ENCODE data around the gene HDAC3. TPM values are rescaled to one million over a fixed set of nuclear protein-coding genes. Genes with fewer than 3 reads are reported as not detected.
A peak's percentile ranks its signal among the peaks of the same experiment; 100 is the strongest.

HDAC3 gene
- total RNA-seq, 5 donors from 2014 or later (not counting 1 experiment from before 2014, with no cell fraction given), result 68.5 to 78.5 (median 73.8) TPM

DNA sequence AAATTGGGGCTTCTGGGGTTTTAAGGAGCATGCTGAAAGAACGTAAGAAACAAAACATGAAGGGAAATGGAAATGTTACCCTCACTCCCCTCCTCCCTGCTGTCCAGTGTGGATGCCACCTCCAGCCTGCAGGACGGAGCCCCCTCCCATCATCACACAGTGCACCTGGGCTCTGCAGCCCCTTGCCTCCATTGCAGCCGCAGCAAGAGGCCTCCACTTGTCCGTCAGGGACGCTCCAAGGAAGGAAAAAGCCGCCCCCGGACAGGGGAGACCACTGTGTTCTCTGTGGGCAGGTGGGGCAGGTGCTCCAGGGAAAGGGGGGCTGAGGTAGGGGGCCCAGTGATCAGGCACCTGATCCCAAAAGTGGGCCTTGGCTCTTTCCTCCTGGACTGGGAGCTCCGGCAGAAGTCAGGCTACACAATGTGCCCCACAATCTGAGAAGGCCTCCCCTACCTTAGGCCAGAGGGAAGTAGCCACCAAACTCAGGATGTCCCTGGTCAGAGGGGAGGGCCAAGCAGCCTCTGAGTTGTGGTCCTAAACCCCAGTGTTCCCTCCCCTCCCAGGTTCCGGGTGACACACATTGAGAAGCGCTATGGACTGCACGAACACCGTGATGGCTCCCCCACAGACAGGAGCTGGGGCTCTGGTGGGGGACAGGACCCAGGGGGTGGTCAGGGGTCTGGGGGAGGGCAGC lies 2.9 kb upstream of the HDAC3 start:
- Histone ChIP-seq H3K4me3 (ENCODE audit: control insufficient read depth in 1 of 2, extremely low read depth in 1 of 2, low read length in 1 of 2) (no peak overlapping the region), H3K36me3 (ENCODE audit: control insufficient read depth in 2 of 2, extremely low read depth in 1 of 2, insufficient read depth in 1 of 2, low read length in 1 of 2) (peaks cover 6 to 31% of the 10 kb centered on the region in 2 donors), H3K27ac (ENCODE audit: low read length) (no peak overlapping the region), H3K4me1 (ENCODE audit: control insufficient read depth in 1 of 2, extremely low read depth in 1 of 2, insufficient read depth in 2 of 2, low read length in 2 of 2) (peaks cover 7 to 34% of the 10 kb centered on the region in 2 experiments), H3K27me3 (replicated peaks in 1 of 2; ENCODE audit: control insufficient read depth in 2 of 2, extremely low read depth in 1 of 2, insufficient read depth in 2 of 2, low read length in 1 of 2) (no peaks in the 10 kb centered on the region), H3K9me3 (no peaks in the 10 kb centered on the region)
- Mint-ChIP-seq H3K4me3 (no peak overlapping the region), H3K9me3 (no peaks in the 10 kb centered on the region), H3K27me3 (no peaks in the 10 kb centered on the region), H3K27ac (peak overlapping the region; percentile 46 to 93), H3K36me3 (peaks cover 9% of the 10 kb centered on the region), H3K4me1 (peaks cover 29 to 32% (median 30%) of the 10 kb centered on the region in 3 donors)
- DNase-seq (no peak), ATAC-seq (replicated peaks in 1 of 4) (no peak)
- ChIA-PET CTCF (no interaction called here), POLR2A (no interaction called here)
- WGBS (ENCODE audit: insufficient coverage), result 92% methylated on average over 3 of the region's 12 CpGs

DNA sequence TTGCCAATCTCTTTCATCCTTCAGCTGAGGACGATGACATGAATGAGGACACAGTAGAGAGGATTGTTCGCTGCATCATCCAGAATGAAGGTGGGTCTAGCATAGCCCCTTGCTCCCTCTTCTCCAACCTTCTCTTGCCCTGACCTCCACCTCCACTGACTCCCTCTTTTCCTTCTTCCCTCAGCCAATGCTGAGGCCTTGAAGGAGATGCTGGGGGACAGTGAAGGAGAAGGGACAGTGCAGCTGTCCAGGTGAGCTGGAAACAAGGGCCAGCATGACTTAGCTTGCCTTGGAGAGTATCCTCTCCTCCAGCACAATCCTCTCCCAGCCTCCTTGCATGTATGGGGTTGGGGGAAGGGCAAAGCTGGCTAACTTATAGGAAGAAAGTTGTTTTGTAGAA lies 2.1 kb upstream of the HDAC3 start:
- Histone ChIP-seq H3K9me3 (no peaks in the 10 kb centered on the region), H3K4me3 (ENCODE audit: control insufficient read depth in 1 of 2, extremely low read depth in 1 of 2, low read length in 1 of 2) (no peak overlapping the region), H3K27me3 (replicated peaks in 1 of 2; ENCODE audit: control insufficient read depth in 2 of 2, extremely low read depth in 1 of 2, insufficient read depth in 2 of 2, low read length in 1 of 2) (no peaks in the 10 kb centered on the region), H3K27ac (ENCODE audit: low read length) (peak overlapping the region; percentile 76), H3K4me1 (ENCODE audit: control insufficient read depth in 1 of 2, extremely low read depth in 1 of 2, insufficient read depth in 2 of 2, low read length in 2 of 2) (peaks cover 7 to 38% of the 10 kb centered on the region in 2 experiments), H3K36me3 (ENCODE audit: control insufficient read depth in 2 of 2, extremely low read depth in 1 of 2, insufficient read depth in 1 of 2, low read length in 1 of 2) (peaks cover 3 to 34% of the 10 kb centered on the region in 2 donors)
- Mint-ChIP-seq H3K27ac (peak overlapping the region; percentile 92 to 93), H3K9me3 (no peaks in the 10 kb centered on the region), H3K4me1 (peaks cover 36 to 38% (median 38%) of the 10 kb centered on the region in 3 donors), H3K4me3 (peak overlapping the region; percentile 84 to 92 (median 91)), H3K27me3 (no peaks in the 10 kb centered on the region), H3K36me3 (peaks cover 13% of the 10 kb centered on the region)
- no CpG with 5 or more reads among the region's 2 CpGs for WGBS (ENCODE audit: insufficient coverage)
- ATAC-seq (replicated peaks in 1 of 4) (no peak), DNase-seq (no peak)
- POLR2A ChIA-PET, result no interaction called here
- CTCF ChIA-PET, result interaction anchor here (0.5 to 1.2 kb wide), 2 partner anchors 8 to 75 kb away, joined by 3 read pairs; no protein-coding TSS in a partner anchor

DNA sequence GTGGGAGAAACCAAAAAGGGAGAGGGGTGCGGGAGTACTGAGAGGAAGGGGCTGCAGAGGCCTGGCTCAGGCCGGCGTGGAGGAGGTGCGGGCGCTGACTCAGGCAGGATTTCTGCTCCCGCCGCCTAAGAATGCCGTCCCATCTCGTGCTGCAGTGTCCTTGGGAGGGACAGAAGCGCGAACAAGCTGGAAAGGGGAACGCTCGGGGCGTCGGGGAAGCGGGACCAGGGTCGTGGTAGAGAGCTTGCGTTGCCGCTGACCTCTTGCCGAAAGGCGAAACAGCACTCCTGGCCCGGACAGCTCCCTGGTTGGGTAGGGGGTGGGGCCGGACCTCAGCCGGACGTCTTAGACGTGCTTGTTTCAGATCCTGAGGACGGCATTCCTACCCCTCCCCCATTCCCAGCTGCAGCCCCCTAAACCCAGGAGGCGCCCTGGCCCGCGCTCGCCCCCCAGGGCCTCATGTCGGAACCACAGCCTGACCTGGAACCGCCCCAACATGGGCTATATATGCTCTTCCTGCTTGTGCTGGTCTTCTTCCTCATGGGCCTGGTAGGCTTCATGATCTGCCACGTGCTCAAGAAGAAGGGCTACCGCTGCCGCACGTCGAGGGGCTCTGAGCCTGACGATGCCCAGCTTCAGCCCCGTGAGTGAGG lies 1.2 kb upstream of the HDAC3 start:
- 8% methylated on average over 31 of the region's 40 CpGs for WGBS (ENCODE audit: insufficient coverage)
- Histone ChIP-seq H3K4me3 (ENCODE audit: control insufficient read depth in 1 of 2, extremely low read depth in 1 of 2, low read length in 1 of 2) (peak overlapping the region; percentile 90 to 99), H3K27ac (ENCODE audit: low read length) (peak overlapping the region; percentile 76), H3K4me1 (ENCODE audit: control insufficient read depth in 1 of 2, extremely low read depth in 1 of 2, insufficient read depth in 2 of 2, low read length in 2 of 2) (peaks cover 7 to 38% of the 10 kb centered on the region in 2 experiments), H3K27me3 (replicated peaks in 1 of 2; ENCODE audit: control insufficient read depth in 2 of 2, extremely low read depth in 1 of 2, insufficient read depth in 2 of 2, low read length in 1 of 2) (no peaks in the 10 kb centered on the region), H3K9me3 (no peaks in the 10 kb centered on the region), H3K36me3 (ENCODE audit: control insufficient read depth in 2 of 2, extremely low read depth in 1 of 2, insufficient read depth in 1 of 2, low read length in 1 of 2) (peaks cover 3 to 29% of the 10 kb centered on the region in 2 donors)
- Mint-ChIP-seq H3K27me3 (no peaks in the 10 kb centered on the region), H3K4me1 (peaks cover 38 to 43% (median 41%) of the 10 kb centered on the region in 3 donors), H3K36me3 (peaks cover 13% of the 10 kb centered on the region), H3K4me3 (peak overlapping the region; percentile 84 to 92 (median 91)), H3K27ac (peak overlapping the region; percentile 92 to 93), H3K9me3 (no peaks in the 10 kb centered on the region)
- ChIA-PET CTCF (interaction anchor here (0.6 to 6.1 kb wide), 10 partner anchors 9 to 323 kb away, joined by 3 to 62 read pairs (median 8); partner anchors contain the start of genes ARAP3 (in 1 of the 2), DIAPH1 (in 1 of the 2) and FCHSD1 (in 1 of the 2)), POLR2A (interaction anchor here (0.9 to 1.7 kb wide), 3 partner anchors 13 to 21 kb away, joined by 3 to 4 read pairs (median 3); partner anchors contain the start of gene FCHSD1 (in 1 of the 2))
- peak; percentile 33 to 44 (median 38) for ATAC-seq (replicated peaks in 1 of 4)
- peak; percentile 24 to 77 (median 54) for DNase-seq

DNA sequence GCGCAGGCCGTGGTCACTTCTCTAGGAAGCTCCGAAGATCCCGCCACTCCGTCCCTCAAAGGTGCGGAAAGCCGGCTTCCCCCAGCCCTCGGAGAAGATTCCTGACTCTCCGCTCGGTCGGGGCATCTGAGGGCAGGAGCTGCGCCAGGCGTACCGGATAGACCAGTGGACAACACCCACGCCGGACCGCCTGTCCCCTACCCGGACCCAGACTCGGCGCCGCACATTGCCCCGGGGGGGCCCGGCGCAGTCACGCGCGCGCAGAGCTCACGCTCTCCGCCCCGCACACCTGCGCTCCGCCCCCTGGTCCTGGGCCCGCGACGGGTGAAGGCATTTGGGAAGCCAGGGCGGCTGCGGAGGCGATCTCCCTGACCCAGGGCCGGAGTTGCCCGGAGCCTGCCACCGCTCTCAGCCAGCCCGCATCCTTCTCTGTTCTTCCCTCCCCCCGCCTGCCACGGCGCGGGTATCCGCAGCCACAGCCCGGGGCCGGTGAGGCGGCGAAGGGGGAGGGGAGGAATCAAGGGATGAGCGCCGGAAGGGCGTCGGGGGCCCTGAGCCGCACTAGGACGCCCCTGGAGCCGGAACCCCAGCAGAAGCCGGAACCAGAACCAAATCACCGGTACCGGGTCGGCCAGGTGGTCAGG lies 596 bp upstream of the HDAC3 start:
- CTCF ChIA-PET, result interaction anchor here (0.5 to 6.1 kb wide), 19 partner anchors 13 to 375 kb away, joined by 3 to 62 read pairs (median 5); partner anchors contain the start of genes DIAPH1 (in 2 of the 2), ARAP3 (in 1 of the 2), DELE1 (in 1 of the 2) and FCHSD1 (in 1 of the 2)
- no peaks in the 10 kb centered on the region for H3K27me3 Mint-ChIP-seq
- H3K27ac Mint-ChIP-seq, result peak overlapping the region; percentile 87 to 93
- Histone ChIP-seq H3K4me1 (ENCODE audit: control insufficient read depth in 1 of 2, extremely low read depth in 1 of 2, insufficient read depth in 2 of 2, low read length in 2 of 2) (peaks cover 7 to 40% of the 10 kb centered on the region in 2 experiments), H3K4me3 (ENCODE audit: control insufficient read depth in 1 of 2, extremely low read depth in 1 of 2, low read length in 1 of 2) (peak overlapping the region; percentile 90 to 99), H3K9me3 (no peaks in the 10 kb centered on the region), H3K36me3 (ENCODE audit: control insufficient read depth in 2 of 2, extremely low read depth in 1 of 2, insufficient read depth in 1 of 2, low read length in 1 of 2) (peaks cover 3 to 29% of the 10 kb centered on the region in 2 donors), H3K27me3 (replicated peaks in 1 of 2; ENCODE audit: control insufficient read depth in 2 of 2, extremely low read depth in 1 of 2, insufficient read depth in 2 of 2, low read length in 1 of 2) (no peaks in the 10 kb centered on the region), H3K27ac (ENCODE audit: low read length) (peak overlapping the region; percentile 76)
- H3K4me3 Mint-ChIP-seq, result peak overlapping the region; percentile 84 to 92 (median 91)
- WGBS (ENCODE audit: insufficient coverage), result under 1% methylated on average over 42 of the region's 63 CpGs
- H3K36me3 Mint-ChIP-seq, result peaks cover 13% of the 10 kb centered on the region
- H3K4me1 Mint-ChIP-seq, result peaks cover 38 to 50% (median 47%) of the 10 kb centered on the region in 3 donors
- POLR2A ChIA-PET, result interaction anchor here (0.5 to 2.0 kb wide), 6 partner anchors 13 to 458 kb away, joined by 3 to 23 read pairs (median 4); partner anchors contain the start of gene FCHSD1 (in 1 of the 2)
- ATAC-seq (replicated peaks in 1 of 4), result peak; percentile 67 to 69 (median 68)
- H3K9me3 Mint-ChIP-seq, result no peaks in the 10 kb centered on the region
- DNase-seq, result peak in 32 of 35 experiments; percentile 22 to 73 (median 42)

DNA sequence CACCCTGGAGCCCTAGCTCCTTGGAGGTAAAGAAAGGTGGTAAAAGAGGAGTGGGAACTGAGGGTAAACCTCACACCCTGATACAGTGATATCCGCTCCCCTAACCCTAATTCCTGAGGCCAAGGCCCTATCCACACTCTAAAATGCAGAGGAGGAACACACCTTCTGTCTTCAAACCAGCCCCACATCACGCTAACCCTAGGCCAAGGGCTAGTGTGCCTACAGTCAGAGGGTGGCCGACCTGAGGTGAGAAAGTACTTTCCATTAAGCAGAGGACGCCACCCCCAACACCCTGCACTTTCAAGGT lies 590 bp downstream of the HDAC3 start:
- Histone ChIP-seq H3K27me3 (replicated peaks in 1 of 2; ENCODE audit: control insufficient read depth in 2 of 2, extremely low read depth in 1 of 2, insufficient read depth in 2 of 2, low read length in 1 of 2) (no peaks in the 10 kb centered on the region), H3K4me3 (ENCODE audit: control insufficient read depth in 1 of 2, extremely low read depth in 1 of 2, low read length in 1 of 2) (peak overlapping the region; percentile 90 to 99), H3K27ac (ENCODE audit: low read length) (peak overlapping the region; percentile 79), H3K9me3 (no peaks in the 10 kb centered on the region), H3K4me1 (ENCODE audit: control insufficient read depth in 1 of 2, extremely low read depth in 1 of 2, insufficient read depth in 2 of 2, low read length in 2 of 2) (peaks cover 7 to 40% of the 10 kb centered on the region in 2 experiments), H3K36me3 (ENCODE audit: control insufficient read depth in 2 of 2, extremely low read depth in 1 of 2, insufficient read depth in 1 of 2, low read length in 1 of 2) (peaks cover 3 to 26% of the 10 kb centered on the region in 2 donors)
- H3K4me3 Mint-ChIP-seq, result peak overlapping the region; percentile 84 to 92 (median 91)
- ChIA-PET CTCF (interaction anchor here in 1 of 2 donors (0.5 to 6.1 kb wide), 7 partner anchors 15 to 316 kb away, joined by 3 to 62 read pairs (median 16); partner anchors contain the start of genes DIAPH1, FCHSD1 and TAF7), POLR2A (interaction anchor here (0.6 to 2.0 kb wide), 3 partner anchors 15 to 19 kb away, joined by 3 to 5 read pairs (median 4); partner anchors contain the start of gene FCHSD1 (in 2 of the 2))
- WGBS (ENCODE audit: insufficient coverage), result 10% methylated on average over 4 of the region's 4 CpGs
- no peaks in the 10 kb centered on the region for H3K27me3 Mint-ChIP-seq
- DNase-seq (no peak), ATAC-seq (replicated peaks in 1 of 4) (no peak)
- peaks cover 9% of the 10 kb centered on the region for H3K36me3 Mint-ChIP-seq
- H3K9me3 Mint-ChIP-seq, result no peaks in the 10 kb centered on the region
- H3K27ac Mint-ChIP-seq, result peak overlapping the region; percentile 71 to 79
- peaks cover 44 to 48% (median 44%) of the 10 kb centered on the region in 3 donors for H3K4me1 Mint-ChIP-seq
